Measurements from ENCODE around the gene EEF1AKMT3. TPM values are rescaled to one million over a fixed set of nuclear protein-coding genes. Genes with fewer than 3 reads are reported as not detected.

EEF1AKMT3 gene
- polyA plus RNA-seq, 1 donor (not counting 4 experiments of a cell fraction or from before 2014, with no cell fraction given), result 7.7 TPM

DNA sequence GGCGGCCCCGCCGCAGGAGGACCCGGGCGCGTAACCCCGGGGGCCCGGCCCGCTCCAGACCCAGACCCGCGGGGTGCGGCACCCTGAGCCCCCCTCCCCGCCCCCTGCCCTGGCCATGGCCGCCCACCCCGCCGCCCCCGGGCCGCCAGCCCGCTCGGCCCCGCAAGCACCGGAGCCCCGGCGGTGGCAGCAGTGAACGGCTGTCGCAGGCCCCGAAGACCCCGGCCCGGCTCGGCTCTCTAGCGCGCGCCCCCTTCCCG, 17.3 kb upstream of the EEF1AKMT3 start:
- Histone ChIP-seq H2AFZ (ENCODE audit: control insufficient read depth, low read length) (no peak overlapping the region), H3K27me3 (ENCODE audit: control insufficient read depth, extremely low read depth, insufficient read depth, low read length) (no peaks in the 10 kb centered on the region), H3K4me2 (ENCODE audit: control insufficient read depth, extremely low read depth, insufficient read depth, low read depth, low read length) (no peak overlapping the region), H4K20me1 (ENCODE audit: control insufficient read depth, extremely low read depth, insufficient read depth, low read length) (peaks cover 7% of the 10 kb centered on the region), H3K4me3 (ENCODE audit: control insufficient read depth in 2 of 3, extremely low read depth in 1 of 3, insufficient read depth in 2 of 3, low read depth in 1 of 3, low read length in 3 of 3) (peak overlapping the region in 2 of 3 experiments; percentile 56 to 69), H3K27ac (ENCODE audit: control insufficient read depth, insufficient read depth, low read length) (no peak overlapping the region), H3K9ac (ENCODE audit: control insufficient read depth, extremely low read depth, insufficient read depth, low read length) (no peak overlapping the region), H3K79me2 (ENCODE audit: control insufficient read depth, insufficient read depth, low read length) (peaks cover 18% of the 10 kb centered on the region), H3K36me3 (ENCODE audit: control insufficient read depth in 2 of 2, extremely low read depth in 1 of 2, insufficient read depth in 2 of 2, low read length in 2 of 2) (peaks cover 10 to 29% of the 10 kb centered on the region in 2 experiments), H3K4me1 (ENCODE audit: control insufficient read depth, extremely low read depth, insufficient read depth, low read length) (peaks cover 39% of the 10 kb centered on the region), H3K9me1 (ENCODE audit: control insufficient read depth, extremely low read depth, insufficient read depth, low read length) (no peaks in the 10 kb centered on the region), H3K9me3 (ENCODE audit: control insufficient read depth, low read depth, low read length) (no peaks in the 10 kb centered on the region)
- no peak for TF ChIP-seq EZH2 (IDR thresholded peaks at IDR 0.05; ENCODE audit: low read length)
- TF ChIP-seq, protein P1, sequence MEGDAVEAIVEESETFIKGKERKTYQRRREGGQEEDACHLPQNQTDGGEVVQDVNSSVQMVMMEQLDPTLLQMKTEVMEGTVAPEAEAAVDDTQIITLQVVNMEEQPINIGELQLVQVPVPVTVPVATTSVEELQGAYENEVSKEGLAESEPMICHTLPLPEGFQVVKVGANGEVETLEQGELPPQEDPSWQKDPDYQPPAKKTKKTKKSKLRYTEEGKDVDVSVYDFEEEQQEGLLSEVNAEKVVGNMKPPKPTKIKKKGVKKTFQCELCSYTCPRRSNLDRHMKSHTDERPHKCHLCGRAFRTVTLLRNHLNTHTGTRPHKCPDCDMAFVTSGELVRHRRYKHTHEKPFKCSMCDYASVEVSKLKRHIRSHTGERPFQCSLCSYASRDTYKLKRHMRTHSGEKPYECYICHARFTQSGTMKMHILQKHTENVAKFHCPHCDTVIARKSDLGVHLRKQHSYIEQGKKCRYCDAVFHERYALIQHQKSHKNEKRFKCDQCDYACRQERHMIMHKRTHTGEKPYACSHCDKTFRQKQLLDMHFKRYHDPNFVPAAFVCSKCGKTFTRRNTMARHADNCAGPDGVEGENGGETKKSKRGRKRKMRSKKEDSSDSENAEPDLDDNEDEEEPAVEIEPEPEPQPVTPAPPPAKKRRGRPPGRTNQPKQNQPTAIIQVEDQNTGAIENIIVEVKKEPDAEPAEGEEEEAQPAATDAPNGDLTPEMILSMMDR (optimal IDR thresholded peaks at IDR 0.05 in 1 of 3, IDR thresholded peaks at IDR 0.05 in 1 of 3, conservative IDR thresholded peaks at IDR 0.05 in 1 of 3; ENCODE audit: extremely low read depth in 1 of 3, insufficient read depth in 2 of 3, low read length in 3 of 3), result no peak
- DNase-seq (ENCODE audit: low read depth, low spot score) (no peak), FAIRE-seq (no peak)
- dilution Hi-C loops (cut with MboI; ENCODE audit: extremely low pct_ligation_motif_present, low sequenced_read_pairs), result no loop called here

DNA sequence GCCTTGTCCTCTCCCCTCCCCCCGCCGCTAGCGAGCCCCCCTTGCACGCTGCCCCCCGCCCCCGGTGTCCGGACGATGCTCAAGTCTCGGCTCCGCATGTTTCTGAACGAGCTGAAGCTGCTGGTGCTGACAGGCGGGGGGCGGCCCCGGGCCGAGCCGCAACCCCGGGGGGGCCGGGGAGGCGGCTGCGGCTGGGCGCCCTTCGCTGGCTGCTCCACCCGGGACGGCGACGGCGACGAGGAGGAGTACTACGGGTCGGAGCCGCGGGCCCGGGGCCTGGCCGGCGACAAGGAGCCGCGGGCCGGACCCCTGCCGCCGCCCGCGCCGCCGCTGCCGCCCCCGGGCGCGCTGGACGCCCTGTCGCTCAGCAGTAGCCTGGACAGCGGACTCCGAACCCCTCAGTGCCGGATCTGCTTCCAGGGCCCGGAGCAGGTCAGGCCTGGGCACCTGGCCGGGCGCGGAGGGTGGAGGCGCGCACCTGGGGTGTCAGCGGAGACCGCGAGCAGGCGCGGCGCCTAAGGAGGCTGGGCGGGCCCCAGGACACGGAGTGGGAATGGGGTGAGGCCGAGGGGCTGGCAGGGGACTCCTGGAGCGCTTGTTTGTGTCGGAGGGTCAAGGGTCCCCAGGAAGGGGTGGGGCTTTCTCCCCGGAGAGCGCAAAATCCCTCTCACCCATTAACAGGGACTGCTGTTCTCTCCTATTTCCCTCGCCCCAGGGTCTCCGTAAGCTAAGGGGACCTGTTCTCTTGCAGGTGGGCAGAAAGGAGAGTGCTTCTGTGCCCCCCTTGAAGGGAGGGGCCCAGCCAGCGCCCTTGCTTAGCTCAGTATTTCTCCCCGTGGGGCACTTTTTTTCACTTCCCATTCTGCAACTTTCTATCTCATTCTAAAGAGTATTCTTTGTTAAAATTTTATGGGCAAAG, 16.7 kb upstream of the EEF1AKMT3 start:
- H3K4me1 ChIP-seq (ENCODE audit: control insufficient read depth, extremely low read depth, insufficient read depth, low read length), result peaks cover 37% of the 10 kb centered on the region
- no peaks in the 10 kb centered on the region for H3K9me1 ChIP-seq (ENCODE audit: control insufficient read depth, extremely low read depth, insufficient read depth, low read length)
- no peak overlapping the region for H2AFZ ChIP-seq (ENCODE audit: control insufficient read depth, low read length)
- no peak overlapping the region for H3K27ac ChIP-seq (ENCODE audit: control insufficient read depth, insufficient read depth, low read length)
- no peaks in the 10 kb centered on the region for H3K9me3 ChIP-seq (ENCODE audit: control insufficient read depth, low read depth, low read length)
- TF ChIP-seq, protein P1 (optimal IDR thresholded peaks at IDR 0.05 in 1 of 3, IDR thresholded peaks at IDR 0.05 in 1 of 3, conservative IDR thresholded peaks at IDR 0.05 in 1 of 3; ENCODE audit: extremely low read depth in 1 of 3, insufficient read depth in 2 of 3, low read length in 3 of 3), result no peak
- TF ChIP-seq EZH2 (IDR thresholded peaks at IDR 0.05; ENCODE audit: low read length), result no peak
- H3K9ac ChIP-seq (ENCODE audit: control insufficient read depth, extremely low read depth, insufficient read depth, low read length), result peak overlapping the region; percentile 58
- H3K36me3 ChIP-seq (ENCODE audit: control insufficient read depth in 2 of 2, extremely low read depth in 1 of 2, insufficient read depth in 2 of 2, low read length in 2 of 2), result peaks cover 13 to 29% of the 10 kb centered on the region in 2 experiments
- dilution Hi-C loops (cut with MboI; ENCODE audit: extremely low pct_ligation_motif_present, low sequenced_read_pairs), result no loop called here
- peaks cover 13% of the 10 kb centered on the region for H3K79me2 ChIP-seq (ENCODE audit: control insufficient read depth, insufficient read depth, low read length)
- H3K4me3 ChIP-seq (ENCODE audit: control insufficient read depth in 2 of 3, extremely low read depth in 1 of 3, insufficient read depth in 2 of 3, low read depth in 1 of 3, low read length in 3 of 3), result peak overlapping the region; percentile 56 to 73 (median 69)
- H4K20me1 ChIP-seq (ENCODE audit: control insufficient read depth, extremely low read depth, insufficient read depth, low read length), result peaks cover 7% of the 10 kb centered on the region
- peak overlapping the region; percentile 78 for H3K4me2 ChIP-seq (ENCODE audit: control insufficient read depth, extremely low read depth, insufficient read depth, low read depth, low read length)
- no peak for DNase-seq (ENCODE audit: low read depth, low spot score)
- FAIRE-seq, result no peak
- H3K27me3 ChIP-seq (ENCODE audit: control insufficient read depth, extremely low read depth, insufficient read depth, low read length), result no peaks in the 10 kb centered on the region
